HG03108 (cell line): ENCODE measurements around the gene RIMBP2.

Source experiments
- ATAC-seq: cut with Tn5 transposase; IDR thresholded peaks from one replicate; pipeline ENCODE4 v1.9.1; 2021; ENCODE audit warnings: moderate library complexity; ENCODE audit not compliant: unreplicated experiment

RIMBP2 gene

DNA sequence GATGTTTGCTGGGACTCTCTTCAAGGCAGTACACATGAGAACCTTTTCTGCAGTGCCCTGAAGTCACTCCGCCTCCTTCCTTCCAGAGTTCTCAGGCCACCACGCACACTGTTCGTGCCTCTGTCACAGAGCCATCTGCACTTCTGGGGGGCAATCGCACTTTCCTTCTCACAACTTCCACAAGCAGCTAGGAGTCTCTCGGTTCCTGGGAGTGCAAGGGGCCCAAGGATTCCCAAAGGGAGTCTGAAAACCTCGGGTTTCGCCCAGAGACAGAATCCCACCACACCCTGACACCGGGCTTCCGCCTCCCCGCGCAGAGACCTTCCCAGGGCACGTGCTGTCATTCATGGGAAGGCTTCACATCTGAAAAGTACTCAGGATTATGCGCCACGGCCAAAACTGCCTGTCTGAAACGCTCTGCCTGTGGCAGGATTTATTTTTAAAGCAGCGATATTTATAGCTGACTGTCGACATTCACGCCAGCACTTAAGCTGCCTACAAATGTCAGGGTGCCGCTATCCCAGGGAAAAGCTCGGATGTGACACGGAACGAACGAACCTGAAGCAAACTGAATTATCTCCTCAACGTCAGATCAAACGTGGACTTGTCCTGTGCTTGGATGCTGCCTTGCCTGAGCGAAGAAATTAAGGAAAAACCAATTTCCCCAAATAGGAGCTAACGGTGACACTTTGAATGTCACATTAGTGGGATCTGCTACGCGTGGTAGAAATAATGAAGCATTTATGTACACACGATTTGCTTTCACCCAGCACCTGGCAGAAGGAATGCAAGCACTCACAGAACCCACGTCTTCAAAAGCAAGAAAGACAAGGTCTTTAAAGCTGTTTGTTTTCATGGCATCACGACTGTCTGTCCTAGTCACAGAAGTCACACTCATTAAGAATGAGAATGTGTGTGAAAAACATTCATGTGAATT, 224.4 kb downstream of the RIMBP2 start:
- no peak for ATAC-seq

GRCh38 chr12:130490674-130491073, 225.4 kb downstream of the RIMBP2 start:
- ATAC-seq: no peak

- ATAC-seq: no peak
Observed at GRCh38 chr12:130489293-130489692, 226.8 kb downstream of the RIMBP2 start.

GRCh38 chr12:130488358-130488710, 227.8 kb downstream of the RIMBP2 start:
- ATAC-seq: no peak

GRCh38 chr12:130487636-130488357, 228.3 kb downstream of the RIMBP2 start:
- ATAC-seq: no peak

DNA sequence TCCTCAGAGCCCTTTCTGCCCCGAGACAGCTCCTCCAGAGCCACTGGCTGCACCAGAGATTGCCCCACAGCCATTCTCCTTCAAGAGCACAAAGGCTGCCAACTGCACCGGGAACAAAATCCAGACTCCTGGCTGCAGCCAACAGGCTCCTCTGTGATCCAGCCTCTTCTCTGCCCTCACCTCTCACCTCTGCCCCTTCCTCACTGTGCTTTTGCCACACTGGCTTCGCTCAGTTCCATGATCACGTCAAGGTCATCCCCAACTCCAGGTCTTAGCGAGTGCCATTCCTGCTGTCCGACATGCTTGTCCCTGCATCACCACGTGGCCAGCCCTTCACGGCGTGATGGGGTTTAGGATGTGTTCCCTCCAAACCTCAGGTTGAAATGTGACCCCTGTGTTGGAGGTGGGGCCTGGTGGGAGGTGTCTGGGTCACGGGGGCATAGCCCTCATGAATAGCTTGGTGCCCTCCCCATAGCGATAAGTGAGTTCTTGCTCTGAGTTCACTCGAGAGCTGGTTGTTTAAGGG, 229.1 kb downstream of the RIMBP2 start:
- no peak for ATAC-seq

GRCh38 chr12:130486146-130486435, 230.0 kb downstream of the RIMBP2 start:
- ATAC-seq: no peak

DNA sequence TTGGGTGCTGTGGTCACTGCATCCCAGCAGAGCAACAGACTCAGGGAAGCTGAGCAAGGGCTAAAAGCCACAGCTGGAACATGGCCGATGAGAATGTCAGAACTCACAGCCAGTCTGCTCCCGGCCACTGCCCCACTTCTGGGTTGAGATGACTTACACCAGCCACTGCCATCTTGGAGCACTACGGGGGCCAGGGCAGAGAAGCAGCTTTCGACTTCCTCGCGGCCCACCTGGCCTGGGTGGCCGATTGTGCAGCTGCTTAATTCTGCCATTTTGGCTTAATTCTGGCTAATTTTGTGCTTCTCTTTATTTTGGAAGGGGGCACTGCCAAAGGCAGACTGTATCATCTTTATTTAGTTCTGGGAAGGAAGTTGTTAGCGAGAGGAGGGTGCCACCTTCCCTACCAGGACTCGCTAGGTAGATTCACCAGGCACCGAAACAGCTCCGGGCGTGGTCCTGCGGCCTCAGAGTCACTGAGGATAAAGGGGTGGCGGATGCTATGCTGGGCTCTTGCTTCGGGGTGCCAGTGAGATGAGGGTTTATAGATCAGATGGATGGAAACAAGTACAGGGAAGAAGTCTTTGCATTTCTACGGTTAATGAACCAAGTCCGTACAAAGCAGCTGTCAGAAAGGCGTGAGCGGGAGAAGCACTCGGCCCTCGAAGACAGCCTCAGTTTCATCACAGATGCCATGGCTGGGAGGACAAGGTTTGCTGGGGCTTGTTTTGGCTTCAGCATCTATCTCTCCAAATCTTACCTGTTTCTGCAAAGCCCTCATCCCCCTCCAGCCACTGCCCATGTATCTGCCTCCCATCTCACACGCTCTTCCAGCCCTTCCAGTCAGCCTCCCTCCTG, 230.6 kb downstream of the RIMBP2 start:
- no peak for ATAC-seq

- no peak for ATAC-seq
Observed at GRCh38 chr12:130484221-130484620, 231.9 kb downstream of the RIMBP2 start.

DNA sequence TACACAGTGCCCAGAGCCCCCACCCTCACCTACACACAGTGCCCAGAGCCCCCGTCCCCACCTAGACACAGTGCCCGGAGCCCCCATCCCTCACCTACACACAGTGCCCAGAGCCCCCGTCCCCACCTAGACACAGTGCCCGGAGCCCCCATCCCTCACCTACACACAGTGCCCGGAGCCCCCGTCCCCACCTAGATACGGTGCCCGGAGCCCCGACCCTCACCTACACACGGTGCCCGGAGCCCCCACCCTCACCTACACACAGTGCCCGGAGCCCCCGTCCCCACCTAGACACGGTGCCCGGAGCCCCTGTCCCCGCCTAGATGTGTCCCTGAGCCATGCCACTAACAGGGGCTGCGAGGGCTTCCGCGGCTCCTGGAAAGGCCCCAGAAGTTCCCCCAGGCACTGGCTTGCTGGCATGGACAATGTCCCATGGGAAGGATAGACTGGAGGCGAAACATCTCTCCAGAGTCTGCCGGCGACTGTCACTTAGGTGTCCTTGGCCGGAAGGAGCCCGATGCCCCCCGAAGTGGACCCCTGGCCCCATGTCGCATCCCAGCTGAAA, 232.4 kb downstream of the RIMBP2 start:
- ATAC-seq: no peak

DNA sequence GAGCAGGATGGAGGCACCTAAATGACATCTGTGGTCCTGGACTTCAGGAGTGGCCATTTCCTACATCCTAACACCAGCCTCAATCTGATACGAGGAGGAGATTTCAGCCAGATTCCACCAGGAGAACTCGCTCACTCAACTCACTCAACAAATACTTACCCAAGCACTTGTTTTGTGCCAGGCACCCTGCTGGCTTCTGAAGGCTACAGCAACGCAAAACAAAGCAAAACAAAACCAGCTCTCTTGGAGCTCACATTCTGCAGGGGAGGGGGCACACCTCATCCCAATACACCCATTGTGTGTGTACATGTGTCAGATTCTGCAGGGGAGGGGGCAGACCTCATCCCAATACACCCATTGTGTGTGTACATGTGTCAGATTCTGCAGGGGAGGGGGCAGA, 233.7 kb downstream of the RIMBP2 start:
- ATAC-seq: no peak

GRCh38 chr12:130481392-130481879, 234.7 kb downstream of the RIMBP2 start:
- no peak for ATAC-seq

DNA sequence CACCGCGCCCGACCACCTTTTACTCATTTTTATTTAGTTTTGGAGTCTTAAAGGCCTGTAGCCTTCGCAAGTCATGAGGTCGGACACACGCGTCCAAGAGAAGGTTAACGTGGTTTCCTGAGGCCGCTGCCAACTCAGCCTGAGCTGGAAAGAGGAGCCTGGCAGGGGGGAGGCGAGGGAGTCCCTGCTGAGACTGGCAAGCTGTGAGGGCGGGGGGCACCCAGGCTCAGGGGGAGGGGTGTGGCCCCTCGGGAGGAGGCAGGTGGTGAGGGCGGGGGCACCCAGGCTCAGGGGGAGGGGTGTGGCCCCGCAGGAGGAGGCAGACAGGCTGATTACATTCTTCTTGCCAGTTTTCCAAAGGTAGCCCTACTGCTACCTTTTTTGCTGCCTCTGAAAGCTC, 235.2 kb downstream of the RIMBP2 start:
- no peak for ATAC-seq

DNA sequence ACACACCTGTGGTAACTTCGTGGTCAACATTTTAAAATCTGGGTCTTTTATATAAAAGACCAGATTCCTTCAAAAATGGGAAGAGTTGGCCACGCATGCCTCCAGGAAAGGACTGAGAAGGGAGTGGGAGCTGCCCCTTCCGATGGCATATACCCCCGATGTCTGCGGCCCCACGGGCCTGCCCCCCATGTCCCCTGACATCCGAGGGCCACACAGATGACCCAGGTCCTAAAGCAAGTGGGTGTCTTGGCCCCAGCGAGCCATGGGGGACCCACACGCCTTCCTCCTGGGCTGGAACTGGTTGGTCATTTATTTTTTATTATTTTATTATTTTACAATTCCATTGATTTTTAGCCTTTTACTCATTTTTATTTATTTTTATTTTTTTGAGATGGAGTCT, 235.9 kb downstream of the RIMBP2 start:
- ATAC-seq: no peak

DNA sequence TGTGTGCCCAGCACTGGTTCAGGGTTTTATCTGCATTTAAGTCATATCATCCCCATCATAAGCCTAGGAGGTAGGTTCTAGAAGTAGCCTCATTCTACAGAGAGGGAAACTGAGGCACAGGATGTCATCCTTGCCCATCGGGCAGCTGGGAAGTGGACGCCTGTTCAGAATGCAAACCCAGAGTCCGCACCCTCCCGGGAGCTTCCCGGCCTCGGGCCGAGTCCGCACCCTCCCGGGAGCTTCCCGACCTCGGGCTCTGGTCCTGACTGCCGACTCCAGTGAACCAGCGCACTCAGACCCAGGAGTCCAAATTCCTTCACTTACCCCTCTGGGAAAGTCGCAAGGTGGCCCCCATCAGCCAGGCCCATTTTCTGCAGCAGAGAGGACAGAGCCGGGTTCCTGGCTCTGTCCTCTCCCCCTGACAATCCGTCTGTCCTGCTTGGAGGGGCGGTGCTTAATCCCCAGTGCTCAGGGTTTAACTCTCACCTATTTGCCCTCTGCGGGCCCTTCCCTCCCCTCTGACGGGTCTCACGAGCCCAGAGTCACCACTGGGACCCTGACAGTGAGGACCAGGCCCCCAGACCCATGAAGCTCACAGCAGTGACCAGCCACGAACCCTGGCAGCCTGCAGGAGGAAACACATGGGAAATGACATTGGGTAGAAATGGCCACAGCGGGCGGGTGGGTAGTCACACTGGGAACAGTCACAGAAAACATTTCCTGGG, 236.5 kb downstream of the RIMBP2 start:
- no peak for ATAC-seq

GRCh38 chr12:130478786-130479185, 237.3 kb downstream of the RIMBP2 start:
- no peak for ATAC-seq

DNA sequence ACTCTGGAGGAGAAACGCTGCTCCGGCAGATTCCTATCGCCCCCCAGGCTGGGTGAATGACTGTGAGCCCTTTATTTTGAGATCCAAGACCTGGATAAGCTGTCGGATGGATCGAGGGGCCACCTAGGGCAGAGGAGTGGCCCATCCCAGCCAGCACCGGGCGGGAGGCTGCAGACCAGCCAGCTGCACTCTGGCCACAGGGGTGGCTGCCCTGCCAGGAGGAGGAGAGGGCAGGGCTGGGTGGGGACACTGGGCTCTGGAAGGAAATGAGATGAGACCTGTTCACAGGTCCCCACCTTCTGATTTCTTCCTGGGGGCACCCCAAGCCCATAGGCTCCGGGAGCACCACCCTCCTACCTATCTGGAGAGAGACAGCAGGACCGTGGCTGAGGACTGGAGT, 238.4 kb downstream of the RIMBP2 start:
- ATAC-seq: no peak

DNA sequence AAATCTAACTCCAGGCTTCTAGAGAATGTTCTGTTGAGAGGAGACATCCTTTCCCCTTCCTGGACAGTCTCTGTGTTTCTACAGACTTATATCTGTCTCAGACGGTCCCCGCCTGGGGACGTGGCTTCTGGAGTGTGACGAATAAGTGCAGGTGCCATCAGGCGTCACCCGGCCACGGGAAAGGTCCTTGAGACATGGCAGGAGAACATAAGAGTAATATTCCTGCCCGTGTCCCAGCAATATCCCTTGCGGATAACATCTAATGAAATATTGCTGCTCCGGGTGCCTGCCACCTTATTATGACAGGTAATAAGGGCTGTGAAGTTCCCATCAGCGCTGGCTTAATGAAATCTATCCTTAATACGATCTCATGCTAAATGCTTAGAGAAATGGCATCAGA, 238.8 kb downstream of the RIMBP2 start:
- ATAC-seq: no peak

DNA sequence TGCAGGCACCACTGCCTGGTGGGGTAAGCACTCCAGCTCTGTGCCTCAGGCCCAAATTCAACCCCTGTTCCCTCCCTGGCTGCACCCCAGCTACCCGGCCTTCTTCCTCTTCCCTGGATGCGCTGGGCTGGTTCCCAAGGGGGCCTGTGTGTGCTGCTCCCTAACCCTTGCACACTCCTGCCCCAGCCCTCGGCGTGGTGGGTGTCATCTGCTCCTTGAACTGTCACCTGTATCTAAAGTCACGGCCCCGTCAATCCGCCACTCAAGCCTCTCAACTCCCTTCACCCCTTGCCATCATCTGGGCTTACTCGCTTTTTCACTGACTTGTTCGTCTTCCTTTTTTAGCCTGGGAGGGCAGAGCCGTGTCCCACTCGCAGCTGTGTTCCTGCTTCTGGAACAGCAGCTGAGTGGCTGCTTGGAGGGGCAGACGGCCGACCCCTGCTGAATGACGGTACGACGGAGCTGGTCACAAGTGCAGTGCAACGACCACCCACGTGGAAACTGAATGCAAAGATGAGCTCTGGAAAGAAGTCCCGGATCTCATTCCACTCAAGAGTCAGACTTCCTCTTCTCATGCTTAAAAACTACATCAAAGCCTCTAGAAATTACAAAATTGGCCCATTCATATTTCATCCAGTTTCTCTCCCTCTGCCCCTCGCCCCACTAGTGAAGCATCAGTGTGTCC, 239.5 kb downstream of the RIMBP2 start:
- ATAC-seq: no peak
